ENCODE measurements around the gene TNNC2.
"Not testable (repeated sequence)": the region's sequence is repeated elsewhere in the genome, so short reads cannot be mapped to it uniquely, and the experiment has no call there.

The TNNC2 gene

GRCh38 chr20:45797510-45797909 is 29.6 kb downstream of the TNNC2 start:
- intact Hi-C loops (cut with DNase I), result not testable (repeated sequence)

GRCh38 chr20:45796337-45797065 is 30.6 kb downstream of the TNNC2 start:
- intact Hi-C loops (cut with DNase I), result no loop called here
- DNase-seq, result no peak

More at GRCh38 chr20:45797510-45797909, 29.6 kb downstream of the TNNC2 start:
- not testable (repeated sequence) for DNase-seq

- DNase-seq, result peak in 13 of 42 donors; percentile 6 to 44 (median 18)
- intact Hi-C loops (cut with DNase I), result no loop called here
Measured at GRCh38 chr20:45792317-45793118, 34.6 kb downstream of the TNNC2 start.

GRCh38 chr20:45788351-45788750 is 38.8 kb downstream of the TNNC2 start:
- intact Hi-C loops (cut with DNase I), result no loop called here
- no peak for DNase-seq

GRCh38 chr20:45783656-45784294 is 43.3 kb downstream of the TNNC2 start:
- peak in 37 of 42 donors; percentile 3 to 63 (median 36) for DNase-seq
- intact Hi-C loops (cut with DNase I), result no loop called here

- no peak for DNase-seq
Measured at GRCh38 chr20:45782890-45783289, 44.2 kb downstream of the TNNC2 start.

GRCh38 chr20:45781391-45781931 is 45.7 kb downstream of the TNNC2 start:
- no peak for DNase-seq
- intact Hi-C loops (cut with DNase I), result no loop called here

More at GRCh38 chr20:45782890-45783289, 44.2 kb downstream of the TNNC2 start:
- intact Hi-C loops (cut with DNase I), result no loop called here

GRCh38 chr20:45780159-45780558 is 47.0 kb downstream of the TNNC2 start:
- intact Hi-C loops (cut with DNase I), result no loop called here
- no peak for DNase-seq

GRCh38 chr20:45779011-45779915 is 47.8 kb downstream of the TNNC2 start:
- intact Hi-C loops (cut with DNase I), result no loop called here
- peak in 12 of 42 donors; percentile 14 to 71 (median 34) for DNase-seq

GRCh38 chr20:45776931-45777330 is 50.2 kb downstream of the TNNC2 start:
- intact Hi-C loops (cut with DNase I), result no loop called here
- DNase-seq, result no peak

- intact Hi-C loops (cut with DNase I), result no loop called here
- no peak for DNase-seq
Measured at GRCh38 chr20:45775411-45775810, 51.7 kb downstream of the TNNC2 start.

- no peak for DNase-seq
- intact Hi-C loops (cut with DNase I), result loop anchor here (5.0 kb wide), 1 partner anchor 453 kb away; no protein-coding TSS in a partner anchor
Measured at GRCh38 chr20:45774945-45775344, 52.2 kb downstream of the TNNC2 start.

Measured in head of caudate nucleus (tissue), 42 donors.